Loucy (cell line): Measurements from ENCODE around the gene ZMYND15.
A peak's percentile ranks its signal among the peaks of the same experiment; 100 is the strongest.

Experiments
- H2AFZ ChIP-seq: fragments of 200-600 bp; sonication (generic); 2 replicates; pipeline ENCODE4 v1.6.0; 2016; ENCODE audit warnings: antibody characterized with exemption, mild to moderate bottlenecking, low read length, moderate library complexity
- H3F3A ChIP-seq: fragments of 200-600 bp; 2 replicates; pipeline ENCODE4 v1.6.0; 2016; ENCODE audit warnings: antibody characterized with exemption, low read depth, mild to moderate bottlenecking
- H3K27me3 ChIP-seq: fragments of 200-600 bp; sonication (generic); 2 replicates; pipeline ENCODE4 v1.6.1; 2014; ENCODE audit warnings: low read length, mild to moderate bottlenecking; ENCODE audit not compliant: insufficient read depth, poor library complexity, severe bottlenecking
- H3K36me3 ChIP-seq: fragments of 200-600 bp; sonication (generic); 2 replicates; pipeline ENCODE4 v1.6.1; 2016; ENCODE audit warnings: low read length; ENCODE audit not compliant: insufficient read depth
- H3K4me1 ChIP-seq: fragments of 200-600 bp; sonication (generic); 2 replicates; pipeline ENCODE4 v1.5.1; 2014; ENCODE audit warnings: low read length, mild to moderate bottlenecking; ENCODE audit not compliant: insufficient read depth, poor library complexity, severe bottlenecking
- H3K4me2 ChIP-seq: fragments of 200-600 bp; sonication (generic); 2 replicates; pipeline ENCODE4 v1.6.0; 2014; ENCODE audit warnings: antibody characterized with exemption, low read length, low read depth, mild to moderate bottlenecking; ENCODE audit not compliant: poor library complexity, severe bottlenecking
- H3K4me3 ChIP-seq: fragments of 200-600 bp; sonication (generic); 2 replicates; pipeline ENCODE4 v1.5.1; 2014; ENCODE audit warnings: low read length, mild to moderate bottlenecking, mixed read lengths; ENCODE audit not compliant: poor library complexity, severe bottlenecking
- H3K79me2 ChIP-seq: fragments of 200-600 bp; sonication (generic); 2 replicates; pipeline ENCODE4 v1.6.1; 2014; ENCODE audit warnings: low read length; ENCODE audit not compliant: insufficient read depth
- H3K9ac ChIP-seq: fragments of 200-600 bp; sonication (generic); 2 replicates; pipeline ENCODE4 v1.6.0; 2014; ENCODE audit warnings: mild to moderate bottlenecking, low read depth, low read length, moderate library complexity; ENCODE audit not compliant: poor library complexity, severe bottlenecking
- H3K9me2 ChIP-seq: fragments of 200-600 bp; sonication (generic); replicated peaks from 2 replicates; pipeline ENCODE4 v1.6.1; 2016; ENCODE audit warnings: low read depth, low read length, mixed read lengths
- H3K9me3 ChIP-seq: fragments of 200-600 bp; sonication (generic); 2 replicates; pipeline ENCODE4 v1.6.1; 2014; ENCODE audit warnings: mild to moderate bottlenecking, antibody characterized with exemption, low read length, low read depth; ENCODE audit not compliant: insufficient read depth
- H4K20me1 ChIP-seq: fragments of 200-600 bp; sonication (generic); 2 replicates; pipeline ENCODE4 v1.6.0; 2014; ENCODE audit warnings: antibody characterized with exemption, low read length, mild to moderate bottlenecking; ENCODE audit not compliant: insufficient read depth, poor library complexity, severe bottlenecking
- EZH2phosphoT487 ChIP-seq: fragments of 200-600 bp; IDR thresholded peaks from 2 replicates; pipeline ENCODE4 v1.6.1; 2018; ENCODE audit warnings: antibody characterized with exemption, mild to moderate bottlenecking, moderate library complexity, borderline replicate concordance
- TF ChIP-seq, protein P1 (sequence below): fragments of 200-600 bp; sonication (generic); conservative IDR thresholded peaks from 2 replicates; pipeline ENCODE4 v1.5.1; 2014; ENCODE audit warnings: mild to moderate bottlenecking, antibody characterized with exemption, low read length

ZMYND15 gene

DNA sequence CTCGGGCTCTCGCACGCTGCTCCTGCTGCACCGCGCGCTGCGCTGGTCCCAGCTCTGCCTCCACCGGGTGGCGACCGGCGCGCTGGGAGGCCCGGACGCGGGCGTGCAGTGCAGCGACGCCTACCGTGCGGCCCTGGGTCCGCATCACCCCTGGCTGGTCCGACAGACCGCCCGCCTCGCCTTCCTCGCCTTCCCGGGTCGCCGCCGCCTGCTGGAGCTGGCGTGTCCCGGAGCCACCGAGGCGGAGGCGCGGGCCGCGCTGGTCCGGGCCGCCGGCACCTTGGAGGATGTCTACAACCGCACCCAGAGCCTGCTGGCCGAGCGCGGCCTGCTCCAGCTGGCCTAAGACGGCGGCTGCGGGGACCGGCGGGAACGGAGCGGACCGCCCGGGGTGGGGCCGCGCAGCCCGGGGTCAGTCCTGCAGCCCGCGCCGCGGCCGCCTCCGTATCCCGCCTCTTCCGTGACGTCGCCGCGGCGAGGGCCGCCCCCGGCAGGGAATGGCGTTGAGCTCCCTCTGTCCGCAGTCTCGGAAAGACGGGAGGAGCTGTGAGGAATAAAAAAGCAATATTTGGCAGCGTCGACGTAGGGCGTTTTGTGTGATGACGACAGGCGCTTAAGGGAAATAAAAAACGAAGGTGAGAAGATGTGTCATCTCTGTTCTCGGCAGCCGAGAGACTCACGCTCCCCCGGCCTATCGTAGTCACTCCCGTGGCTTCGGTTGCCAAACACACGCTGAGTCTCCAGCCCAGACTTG is 50.5 kb downstream of the ZMYND15 start:
- H2AFZ ChIP-seq = peak overlapping the region; percentile 84
- H3K9me3 ChIP-seq = no peaks in the 10 kb centered on the region
- H3K9ac ChIP-seq = peak overlapping the region; percentile 69
- H3F3A ChIP-seq = peaks cover 4% of the 10 kb centered on the region; the same call in 1 of the 2 replicates
- no peaks in the 10 kb centered on the region for H3K9me2 ChIP-seq
- no peaks in the 10 kb centered on the region for H3K79me2 ChIP-seq
- H3K4me2 ChIP-seq = peak overlapping the region; percentile 85
- H4K20me1 ChIP-seq = no peaks in the 10 kb centered on the region
- TF ChIP-seq, protein P1, sequence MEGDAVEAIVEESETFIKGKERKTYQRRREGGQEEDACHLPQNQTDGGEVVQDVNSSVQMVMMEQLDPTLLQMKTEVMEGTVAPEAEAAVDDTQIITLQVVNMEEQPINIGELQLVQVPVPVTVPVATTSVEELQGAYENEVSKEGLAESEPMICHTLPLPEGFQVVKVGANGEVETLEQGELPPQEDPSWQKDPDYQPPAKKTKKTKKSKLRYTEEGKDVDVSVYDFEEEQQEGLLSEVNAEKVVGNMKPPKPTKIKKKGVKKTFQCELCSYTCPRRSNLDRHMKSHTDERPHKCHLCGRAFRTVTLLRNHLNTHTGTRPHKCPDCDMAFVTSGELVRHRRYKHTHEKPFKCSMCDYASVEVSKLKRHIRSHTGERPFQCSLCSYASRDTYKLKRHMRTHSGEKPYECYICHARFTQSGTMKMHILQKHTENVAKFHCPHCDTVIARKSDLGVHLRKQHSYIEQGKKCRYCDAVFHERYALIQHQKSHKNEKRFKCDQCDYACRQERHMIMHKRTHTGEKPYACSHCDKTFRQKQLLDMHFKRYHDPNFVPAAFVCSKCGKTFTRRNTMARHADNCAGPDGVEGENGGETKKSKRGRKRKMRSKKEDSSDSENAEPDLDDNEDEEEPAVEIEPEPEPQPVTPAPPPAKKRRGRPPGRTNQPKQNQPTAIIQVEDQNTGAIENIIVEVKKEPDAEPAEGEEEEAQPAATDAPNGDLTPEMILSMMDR = peak; percentile 64
- no peak for TF ChIP-seq EZH2phosphoT487
- H3K4me1 ChIP-seq = peaks cover 10% of the 10 kb centered on the region
- H3K4me3 ChIP-seq = peak overlapping the region; percentile 72
- no peaks in the 10 kb centered on the region for H3K36me3 ChIP-seq
- H3K27me3 ChIP-seq = no peaks in the 10 kb centered on the region

DNA sequence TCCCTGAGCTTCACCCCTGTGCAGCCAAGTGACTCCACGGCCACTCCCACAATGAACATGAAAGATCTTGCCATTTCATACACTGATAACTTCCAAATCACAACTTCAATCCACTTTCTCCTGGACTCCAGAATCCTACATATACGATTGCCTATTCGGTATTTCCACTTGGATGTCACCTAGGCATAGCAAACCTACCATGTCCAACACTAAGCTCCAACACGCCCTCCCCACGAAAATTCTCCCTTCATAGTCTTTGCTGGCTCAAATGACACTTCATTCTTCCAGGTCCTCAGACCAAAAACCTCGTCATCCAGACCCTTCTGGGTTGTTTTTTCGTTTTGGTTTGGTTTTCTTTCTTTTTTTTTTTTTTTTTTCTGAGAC is 51.1 kb downstream of the ZMYND15 start:
- peaks cover 4% of the 10 kb centered on the region; the same call in 1 of the 2 replicates for H3F3A ChIP-seq
- no peaks in the 10 kb centered on the region for H3K79me2 ChIP-seq
- H3K9me3 ChIP-seq = no peaks in the 10 kb centered on the region
- H3K4me3 ChIP-seq = peak overlapping the region; percentile 72
- H3K9me2 ChIP-seq = no peaks in the 10 kb centered on the region
- H3K9ac ChIP-seq = peak overlapping the region; percentile 69
- no peaks in the 10 kb centered on the region for H4K20me1 ChIP-seq
- no peaks in the 10 kb centered on the region for H3K36me3 ChIP-seq
- H3K27me3 ChIP-seq = no peaks in the 10 kb centered on the region
- H3K4me1 ChIP-seq = peaks cover 10% of the 10 kb centered on the region
- H3K4me2 ChIP-seq = peak overlapping the region; percentile 85
- peak overlapping the region; percentile 84 for H2AFZ ChIP-seq
- TF ChIP-seq, protein P1 = no peak
- TF ChIP-seq EZH2phosphoT487 = no peak

DNA sequence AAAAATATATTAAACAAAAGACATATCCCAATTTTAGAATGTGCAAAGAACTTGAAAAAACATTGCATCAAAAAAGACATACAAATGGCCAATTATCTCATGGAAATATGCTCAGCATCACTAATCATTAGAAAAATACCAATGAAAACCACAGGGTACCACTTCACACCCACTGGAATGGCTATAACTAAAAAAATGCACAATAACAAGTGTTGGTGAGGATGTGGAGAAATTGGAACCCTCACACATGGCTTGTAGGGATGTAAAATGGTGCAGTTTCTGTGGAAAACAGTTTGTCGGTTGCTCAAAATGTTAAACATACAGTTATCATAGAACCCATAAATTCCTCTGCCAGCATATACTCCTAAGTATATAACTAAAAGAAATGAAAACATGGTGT is 55.5 kb downstream of the ZMYND15 start:
- H3K9ac ChIP-seq = no peak overlapping the region
- peak overlapping the region; percentile 47 for H3K4me2 ChIP-seq
- H4K20me1 ChIP-seq = no peaks in the 10 kb centered on the region
- H2AFZ ChIP-seq = peak overlapping the region; percentile 48
- peaks cover 12% of the 10 kb centered on the region for H3K4me1 ChIP-seq
- no peaks in the 10 kb centered on the region for H3K9me2 ChIP-seq
- TF ChIP-seq, protein P1 = no peak
- TF ChIP-seq EZH2phosphoT487 = no peak
- no peaks in the 10 kb centered on the region for H3K27me3 ChIP-seq
- peaks cover 6% of the 10 kb centered on the region; the same call in 1 of the 2 replicates for H3K36me3 ChIP-seq
- H3K9me3 ChIP-seq = no peaks in the 10 kb centered on the region
- H3K4me3 ChIP-seq = no peak overlapping the region
- peaks cover 22% of the 10 kb centered on the region for H3K79me2 ChIP-seq
- no peaks in the 10 kb centered on the region; the same call in 1 of the 2 replicates for H3F3A ChIP-seq
